ENCODE results near the gene AURKA.
"Not testable (repeated sequence)": the region's sequence is repeated elsewhere in the genome, so short reads cannot be mapped to it uniquely, and the experiment has no call there.

Gene AURKA

DNA sequence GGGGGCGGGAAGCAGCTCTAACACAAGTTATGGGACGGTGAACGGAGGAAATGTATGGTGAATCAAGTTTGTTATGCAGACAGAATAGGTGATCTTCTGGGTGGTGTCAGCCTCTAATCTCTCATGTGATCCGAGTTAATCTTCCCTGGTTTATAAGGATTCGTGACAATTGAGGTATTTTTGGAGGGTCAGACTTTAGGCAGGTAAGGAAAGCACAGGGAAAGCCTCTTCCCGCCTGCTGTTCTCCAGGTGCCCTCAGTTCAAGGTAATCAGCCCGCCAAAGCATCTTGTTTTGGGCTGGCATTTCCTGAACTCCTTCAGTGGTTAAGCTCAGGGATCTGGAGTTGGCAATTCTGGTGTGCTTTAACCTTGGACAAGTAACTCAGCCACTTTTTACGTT is 1.6 kb upstream of the AURKA start:
- no peak for DNase-seq (ENCODE audit: extremely low spot score, insufficient read length, low read depth)
- no peak for FAIRE-seq

- DNase-seq (ENCODE audit: extremely low spot score, insufficient read length, low read depth) = no peak
- no peak for FAIRE-seq
These were observed 967 bp upstream of the AURKA start for GRCh38 chr20:56392881-56393482.

DNA sequence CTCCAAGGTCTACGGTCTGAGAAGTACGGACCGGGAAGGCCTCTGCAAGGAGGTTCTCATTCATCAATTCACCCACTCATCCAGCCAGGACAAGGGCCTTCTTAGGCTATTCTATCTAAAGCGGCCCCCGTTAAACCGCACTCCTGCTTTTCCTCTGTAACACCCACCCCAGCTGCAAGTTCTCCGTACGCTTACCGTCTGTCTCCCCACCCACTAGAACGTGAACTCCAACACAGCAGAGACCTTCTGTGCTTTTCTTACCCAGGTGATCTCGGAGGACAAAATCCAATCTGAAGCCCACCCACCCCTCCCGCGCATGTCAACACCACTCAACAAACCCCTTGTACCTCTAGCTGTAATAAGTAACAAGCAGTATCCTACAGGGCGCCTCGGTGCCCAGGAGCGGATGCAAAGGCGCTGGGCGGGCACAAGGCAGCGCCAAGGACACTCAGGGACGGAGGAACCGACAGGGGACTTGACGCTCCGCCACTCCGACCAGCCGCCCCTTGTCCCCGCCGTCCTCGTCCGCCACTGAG is 351 bp downstream of the AURKA start:
- no peak for DNase-seq (ENCODE audit: extremely low spot score, insufficient read length, low read depth)
- FAIRE-seq = no peak

- DNase-seq (ENCODE audit: extremely low spot score, insufficient read length, low read depth) (no peak), FAIRE-seq (no peak)
These were observed 978 bp downstream of the AURKA start for GRCh38 chr20:56391037-56391436.

DNA sequence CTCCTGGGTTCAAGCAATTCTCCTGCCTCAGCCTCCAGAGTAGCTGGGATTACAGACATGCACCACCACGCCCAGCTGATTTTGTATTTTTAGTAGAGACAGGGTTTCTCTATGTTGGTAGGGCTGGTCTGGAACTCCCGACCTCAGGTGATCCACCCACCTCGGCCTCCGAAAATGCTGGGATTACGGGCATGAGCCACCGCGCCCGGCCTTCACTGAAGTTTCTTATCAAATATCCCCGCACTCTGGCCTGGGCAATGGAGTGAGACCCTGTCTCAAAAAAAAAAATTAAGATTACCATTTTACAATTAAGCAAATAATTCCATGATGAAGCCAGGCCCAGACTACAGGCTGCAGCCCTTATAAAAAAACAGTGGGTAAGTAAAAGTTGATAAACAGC is 1.6 kb downstream of the AURKA start:
- not testable (repeated sequence) for FAIRE-seq; DNase-seq (ENCODE audit: extremely low spot score, insufficient read length, low read depth)

DNA sequence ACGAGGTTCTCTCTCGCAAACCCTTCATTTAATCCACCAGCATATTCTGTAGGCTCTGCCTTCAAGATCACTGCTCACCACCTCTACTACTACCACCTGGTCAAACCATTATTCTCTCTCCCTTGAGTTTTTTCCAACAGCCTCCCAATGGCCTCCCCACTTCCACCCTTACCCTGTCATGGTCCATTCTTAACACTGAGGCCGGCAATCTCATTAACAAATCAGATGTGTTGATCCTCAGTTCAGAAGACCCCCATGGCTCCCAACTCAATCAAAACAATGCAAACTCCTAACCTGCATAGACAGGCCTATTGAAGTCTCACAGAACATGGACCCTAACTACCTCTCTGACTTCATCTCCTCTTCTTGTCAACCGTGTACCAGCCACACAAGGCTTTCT is 2.2 kb downstream of the AURKA start:
- FAIRE-seq (no peak), DNase-seq (ENCODE audit: extremely low spot score, insufficient read length, low read depth) (no peak)

GRCh38 chr20:56388882-56389281 is 3.1 kb downstream of the AURKA start:
- DNase-seq (ENCODE audit: extremely low spot score, insufficient read length, low read depth) (no peak), FAIRE-seq (no peak)

- DNase-seq (ENCODE audit: extremely low spot score, insufficient read length, low read depth) (no peak), FAIRE-seq (no peak)
These were observed 5.8 kb downstream of the AURKA start for GRCh38 chr20:56386219-56386618.

- DNase-seq (ENCODE audit: extremely low spot score, insufficient read length, low read depth) (no peak), FAIRE-seq (no peak)
These were observed 6.9 kb downstream of the AURKA start for GRCh38 chr20:56385130-56385529.

- FAIRE-seq (no peak), DNase-seq (ENCODE audit: extremely low spot score, insufficient read length, low read depth) (no peak)
These were observed 8.7 kb downstream of the AURKA start for GRCh38 chr20:56383334-56383733.

DNA sequence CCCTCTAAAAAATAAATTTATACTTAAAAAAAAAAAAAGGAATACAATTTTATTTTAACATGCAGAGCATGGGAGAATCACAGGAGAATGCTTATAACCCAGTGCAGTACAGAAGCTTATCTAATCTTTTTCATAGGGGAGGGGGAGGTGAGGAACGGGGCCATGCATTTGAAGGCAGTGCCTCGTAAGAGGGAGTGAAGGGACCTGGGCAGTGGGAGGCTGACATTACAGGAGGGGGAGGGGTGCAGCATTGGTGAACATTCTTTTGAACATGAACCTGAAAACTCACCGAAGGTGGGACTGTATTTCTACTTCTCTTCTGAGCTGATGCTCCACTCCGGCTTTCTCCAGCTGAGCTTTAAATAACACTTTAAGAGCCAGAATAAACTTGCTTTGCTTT is 9.3 kb downstream of the AURKA start:
- no peak for DNase-seq (ENCODE audit: extremely low spot score, insufficient read length, low read depth)
- no peak for FAIRE-seq

- DNase-seq (ENCODE audit: extremely low spot score, insufficient read length, low read depth) = no peak
- no peak for FAIRE-seq
These were observed 10.5 kb downstream of the AURKA start for GRCh38 chr20:56381501-56381900.

DNA sequence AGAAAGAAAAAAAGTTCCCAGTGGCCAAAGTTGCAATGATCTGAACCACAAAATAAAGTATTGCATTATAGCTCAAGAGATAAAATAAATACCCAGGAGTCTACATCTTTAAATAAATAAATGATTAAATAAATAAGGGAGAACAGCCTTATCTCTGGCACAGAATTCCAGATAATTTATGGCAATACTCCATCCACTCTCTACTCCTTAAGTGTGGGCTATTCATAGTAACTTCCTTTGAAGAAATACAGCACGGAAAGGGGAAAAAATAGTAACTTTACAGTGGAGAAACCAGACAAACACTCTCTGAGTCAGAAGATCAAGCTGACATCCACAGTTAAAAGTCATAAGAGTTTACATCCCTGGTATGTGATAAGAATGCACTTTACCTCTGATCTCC is 11.6 kb downstream of the AURKA start:
- DNase-seq (ENCODE audit: extremely low spot score, insufficient read length, low read depth) (no peak), FAIRE-seq (no peak)

DNA sequence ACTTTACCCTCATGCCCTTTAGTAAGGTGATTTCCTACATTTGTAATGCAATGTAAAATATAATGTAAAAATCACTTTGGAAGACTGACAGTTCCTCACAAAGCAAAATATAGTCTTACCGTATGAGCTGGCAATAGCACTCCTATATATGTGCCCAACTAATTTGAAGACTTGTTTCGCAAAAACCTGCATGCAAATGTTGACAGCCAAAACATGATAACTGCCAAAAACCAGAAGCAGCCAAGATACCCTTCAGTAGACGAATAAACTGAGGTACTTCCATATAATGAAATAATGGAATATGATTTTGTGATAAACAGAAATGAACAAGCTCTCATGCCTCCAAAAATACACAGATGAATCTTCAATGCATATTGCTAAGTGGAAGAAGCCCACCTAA is 13.6 kb downstream of the AURKA start:
- no peak for FAIRE-seq

DNA sequence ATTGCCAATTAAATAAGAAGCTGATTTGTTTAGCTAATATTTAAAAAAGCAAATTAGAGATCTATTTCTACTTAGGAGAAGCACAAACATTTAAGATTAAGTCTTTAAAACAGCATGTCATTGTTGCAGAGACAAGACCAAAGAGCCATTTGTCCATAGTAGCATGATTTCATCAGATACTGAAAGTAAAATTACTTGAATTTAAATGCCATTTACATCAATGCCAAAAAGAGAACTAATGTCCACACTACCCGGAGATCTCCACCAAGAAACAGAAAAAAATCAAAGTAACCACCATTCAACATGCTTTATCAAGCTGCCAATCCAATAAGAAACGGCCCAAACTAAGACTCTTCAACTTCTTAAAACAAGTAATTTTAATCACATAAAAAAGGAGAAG is 15.7 kb downstream of the AURKA start:
- DNase-seq (ENCODE audit: extremely low spot score, insufficient read length, low read depth) = no peak
- FAIRE-seq = no peak

More for the DNA sequence above, 13.6 kb downstream of the AURKA start:
- no peak for DNase-seq (ENCODE audit: extremely low spot score, insufficient read length, low read depth)

DNA sequence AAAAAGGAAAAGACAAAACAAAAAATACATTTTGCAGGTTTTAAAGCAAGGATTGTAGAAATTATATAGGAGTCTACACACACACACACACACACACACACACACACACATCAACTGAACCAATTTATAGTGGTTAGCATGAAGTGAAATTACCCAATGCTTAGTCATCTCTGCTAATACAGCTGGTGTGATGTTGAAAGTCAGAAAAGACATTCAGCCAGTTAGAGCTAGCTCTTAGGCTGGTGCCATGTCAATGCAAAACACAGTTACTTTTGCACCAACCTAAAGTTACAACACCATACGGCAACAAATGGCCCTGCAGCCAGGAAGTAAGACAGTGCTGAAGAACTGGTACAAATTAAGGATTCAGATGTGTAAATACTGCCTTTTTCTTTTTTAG is 18.1 kb downstream of the AURKA start:
- DNase-seq (ENCODE audit: extremely low spot score, insufficient read length, low read depth) = no peak
- no peak for FAIRE-seq

- FAIRE-seq (no peak), DNase-seq (ENCODE audit: extremely low spot score, insufficient read length, low read depth) (no peak)
These were observed 19.2 kb downstream of the AURKA start for GRCh38 chr20:56372850-56373249.

- DNase-seq (ENCODE audit: extremely low spot score, insufficient read length, low read depth) (no peak), FAIRE-seq (no peak)
These were observed 20.0 kb downstream of the AURKA start for GRCh38 chr20:56371977-56372376.

- FAIRE-seq = no peak
- DNase-seq (ENCODE audit: extremely low spot score, insufficient read length, low read depth) = no peak
These were observed 22.8 kb downstream of the AURKA start for GRCh38 chr20:56369179-56369578.

DNA sequence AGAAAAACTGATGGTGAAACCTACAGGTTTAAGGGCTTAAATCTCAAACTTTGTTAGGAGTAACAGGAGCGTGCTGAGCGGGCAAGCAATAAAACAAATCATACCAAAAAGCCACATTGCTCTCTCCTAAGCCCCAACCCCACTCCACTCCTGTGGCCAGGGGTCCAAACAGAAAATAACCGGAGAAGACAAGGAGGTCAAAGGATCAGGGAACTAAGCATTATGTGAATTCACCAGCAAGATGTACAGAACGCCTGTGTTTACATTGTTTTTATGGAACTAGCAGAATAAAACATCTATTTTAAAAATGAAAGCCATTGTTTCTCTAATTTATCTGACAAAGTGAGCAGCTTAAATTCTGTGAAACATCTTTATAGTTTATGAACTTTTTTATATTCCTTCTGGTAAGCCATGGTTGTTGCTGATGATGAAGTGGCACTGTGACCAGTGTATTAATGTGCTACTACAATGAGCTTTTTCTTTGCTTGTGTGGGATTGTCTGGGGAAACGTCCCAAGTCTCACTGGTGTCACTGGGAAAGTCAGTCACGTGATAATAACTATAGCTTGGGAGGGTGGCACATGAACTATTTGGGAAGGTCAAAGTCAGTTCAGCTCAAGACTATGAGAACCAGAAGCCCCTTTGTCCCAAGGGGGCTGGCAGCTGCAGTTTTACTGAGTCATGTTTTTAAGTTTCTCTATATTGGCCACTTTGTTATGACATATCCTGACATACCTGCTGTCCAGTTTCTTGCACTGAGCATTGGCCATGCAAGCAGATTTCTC is 23.5 kb downstream of the AURKA start:
- no peak for DNase-seq (ENCODE audit: extremely low spot score, insufficient read length, low read depth)

DNA sequence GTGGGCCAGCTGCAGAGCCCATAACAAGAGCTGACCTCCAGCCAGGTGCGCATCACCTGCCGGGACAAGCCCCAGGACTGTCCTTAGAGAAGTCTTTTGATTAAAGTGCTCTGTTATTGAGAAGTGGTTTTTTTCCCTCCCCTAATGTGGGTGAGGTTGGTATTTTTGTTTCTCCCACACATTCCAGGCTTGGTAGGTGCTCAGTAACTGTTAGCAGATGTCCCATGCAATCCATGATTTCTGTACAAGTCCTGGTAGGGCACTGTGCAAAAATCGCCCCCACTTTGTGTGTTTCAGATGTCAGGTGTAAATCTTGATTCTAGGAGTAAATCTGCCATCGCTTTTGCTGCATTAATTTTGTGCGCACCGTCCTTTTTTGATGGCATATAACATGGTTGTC is 28.5 kb downstream of the AURKA start:
- FAIRE-seq (no peak), DNase-seq (ENCODE audit: extremely low spot score, insufficient read length, low read depth) (no peak)

More for the DNA sequence above, 23.5 kb downstream of the AURKA start:
- no peak for FAIRE-seq
